GM21723 (cell line): ENCODE data around the gene HOGA1.
A peak's percentile ranks its signal among the peaks of the same experiment; 100 is the strongest.

Experiments
- ATAC-seq: cut with Tn5 transposase; IDR thresholded peaks from one replicate; pipeline ENCODE4 v1.9.1; 2021; ENCODE audit warnings: mild to moderate bottlenecking, moderate library complexity; ENCODE audit not compliant: unreplicated experiment

The HOGA1 gene

GRCh38 chr10:97584060-97584797, at the start of gene HOGA1:
Gene HOGA1, plus strand, starts transcription at chr10:97584389. Its CDS starts 315 bp downstream, at chr10:97584704.
- no peak for ATAC-seq

GRCh38 chr10:97534746-97535367, 49.3 kb upstream of the HOGA1 start:
- ATAC-seq: no peak

DNA sequence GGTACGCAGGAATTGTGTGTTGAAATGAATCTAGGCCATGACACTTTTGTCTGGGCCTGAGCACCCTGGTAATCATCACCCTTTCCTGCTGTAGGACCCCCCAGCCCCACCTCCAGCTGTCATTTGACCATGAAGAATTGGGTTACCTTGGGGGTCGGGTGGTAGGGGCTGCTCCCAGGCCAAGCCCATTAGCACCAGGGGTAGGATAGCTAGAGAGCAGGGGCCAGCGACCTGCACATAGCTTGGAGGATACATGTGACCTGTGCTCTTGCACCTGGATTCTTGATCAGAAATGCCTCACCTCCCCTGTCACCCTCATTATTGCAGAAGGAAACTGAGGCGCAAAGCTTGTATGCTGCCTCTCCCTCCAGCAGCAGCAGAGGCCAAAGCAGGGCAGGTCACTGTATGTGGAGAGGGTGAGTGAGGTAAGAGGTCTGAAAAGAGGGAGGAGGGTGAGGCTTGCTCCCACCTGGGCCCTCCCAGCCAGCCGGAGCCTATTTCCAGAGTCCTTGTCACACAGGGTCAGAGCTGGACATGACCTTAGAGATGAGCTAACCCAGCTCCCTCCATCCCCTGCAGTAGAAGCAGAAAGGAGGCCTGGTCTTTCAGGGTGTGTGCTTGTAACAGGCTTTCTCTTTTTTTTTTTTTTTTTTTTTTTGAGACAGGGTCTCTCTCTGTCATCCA, 46.9 kb upstream of the HOGA1 start:
- ATAC-seq: no peak

DNA sequence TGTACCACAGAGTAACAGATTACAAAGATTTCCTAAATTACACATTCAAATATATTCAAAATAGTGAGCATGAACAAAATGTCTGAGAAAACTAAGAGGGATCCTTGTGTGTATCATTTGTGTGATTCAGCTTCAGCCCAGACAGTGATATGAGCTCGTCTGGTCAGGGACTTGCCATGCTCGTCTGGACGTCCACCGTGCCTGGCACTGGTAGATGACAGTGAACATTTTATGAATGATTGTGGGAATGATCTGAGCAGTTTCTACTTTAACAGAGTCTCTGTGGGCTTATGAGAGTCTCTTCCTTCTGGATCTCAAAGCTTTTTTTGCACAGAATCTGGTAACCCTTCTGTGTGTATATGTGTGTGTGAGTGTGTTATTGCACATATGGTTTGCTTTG, 45.8 kb upstream of the HOGA1 start:
- ATAC-seq: no peak

DNA sequence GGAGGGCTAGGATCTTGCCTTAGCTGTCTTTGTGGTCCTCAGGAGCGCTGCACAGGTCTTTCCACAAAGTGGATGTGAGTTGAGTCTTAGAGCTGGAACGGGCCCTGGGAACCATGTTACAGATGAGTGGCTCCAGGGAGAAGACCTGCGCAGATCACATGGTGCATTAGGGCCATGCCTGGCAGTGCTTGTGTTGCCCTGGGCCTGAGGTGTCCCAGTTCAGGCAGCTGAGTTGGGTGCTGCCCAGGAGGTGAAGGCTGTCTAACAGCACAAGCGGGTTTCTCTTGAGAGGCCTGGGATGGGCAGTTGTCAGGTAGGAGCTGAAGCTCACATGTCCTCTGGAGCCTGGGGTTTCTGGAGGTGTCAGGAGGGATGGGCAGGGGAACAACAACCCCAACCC, 45.4 kb upstream of the HOGA1 start:
- no peak for ATAC-seq

GRCh38 chr10:97539523-97540200, 44.5 kb upstream of the HOGA1 start:
- no peak for ATAC-seq

DNA sequence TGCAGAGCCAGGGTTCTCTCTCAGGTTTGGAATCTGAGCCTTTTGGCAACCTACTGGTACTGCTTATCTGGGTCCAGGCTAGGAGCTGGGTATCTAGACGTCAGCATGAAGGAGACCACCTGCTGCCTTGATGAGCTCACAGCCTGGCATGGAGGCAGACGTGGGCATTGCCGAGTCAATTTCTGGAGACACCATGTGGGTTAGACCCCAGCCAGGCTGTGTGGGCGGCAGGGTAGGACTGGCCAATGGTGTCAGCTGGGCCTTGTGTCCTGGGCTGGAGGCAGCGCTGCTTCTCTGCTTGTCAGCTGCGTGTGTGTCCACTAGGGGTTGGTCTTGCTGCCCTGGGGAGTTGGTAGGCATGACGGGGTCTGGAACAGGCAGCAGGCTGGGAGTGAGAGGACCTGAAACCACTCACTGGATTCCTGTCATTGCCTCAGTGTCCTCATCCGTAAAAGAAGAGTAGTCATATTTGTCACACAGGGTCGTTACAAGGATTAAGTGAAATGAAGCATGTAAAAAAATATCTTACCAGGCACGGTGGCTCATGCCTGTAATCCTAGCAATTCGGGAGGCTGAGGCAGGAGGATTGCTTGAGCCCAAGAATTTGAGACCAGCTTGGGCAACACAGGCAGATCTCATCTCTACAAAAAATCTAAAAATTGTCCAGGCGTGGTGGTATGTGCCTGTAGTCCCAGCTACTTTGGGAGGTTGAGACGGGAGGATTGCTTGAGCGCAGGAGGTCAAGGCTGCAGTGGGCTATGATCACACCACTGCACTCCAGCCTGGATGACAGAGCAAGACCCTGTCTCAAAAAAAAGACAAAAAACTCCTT, 43.3 kb upstream of the HOGA1 start:
- no peak for ATAC-seq

DNA sequence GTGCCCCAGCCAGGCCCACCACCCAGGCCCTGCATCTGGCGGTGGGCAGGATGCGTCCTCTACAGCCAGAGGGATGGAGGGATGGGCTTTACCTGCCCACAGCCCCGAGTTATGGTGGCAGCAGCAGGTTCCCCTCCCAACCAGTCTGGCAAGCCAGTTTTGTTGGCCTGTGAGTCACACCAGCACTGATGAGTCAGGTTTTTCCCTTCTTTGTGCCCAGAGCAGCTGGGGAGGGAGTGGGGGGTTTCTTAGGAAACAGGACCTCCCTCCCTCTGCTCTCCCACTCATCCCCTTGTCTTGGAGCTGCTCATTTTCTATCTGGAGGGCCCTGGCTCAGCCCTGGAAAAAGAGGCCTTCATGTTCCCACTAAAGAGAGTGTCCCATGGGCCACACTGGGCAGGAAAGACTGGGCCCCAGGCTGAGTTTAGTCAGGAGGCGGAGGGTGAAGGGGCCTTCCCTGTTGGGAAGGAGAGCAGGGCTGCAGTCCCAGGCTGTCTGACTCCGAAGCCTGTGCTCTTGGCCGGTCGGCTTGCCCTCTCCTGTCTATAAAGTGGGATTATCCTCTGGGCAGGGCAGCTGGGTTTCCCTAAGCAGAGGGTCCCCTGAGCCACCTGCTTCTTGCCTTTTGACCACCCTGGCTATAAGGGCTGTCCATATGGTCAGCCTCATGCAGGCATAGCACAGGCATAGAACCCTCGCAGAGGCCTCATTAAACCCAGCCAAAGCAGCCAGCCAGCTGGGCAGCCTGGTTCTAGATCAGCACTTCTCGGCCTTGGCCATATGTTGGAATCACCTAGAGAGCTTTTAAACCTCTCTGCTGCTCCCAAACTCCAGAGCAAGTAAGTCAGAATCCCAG, 41.8 kb upstream of the HOGA1 start:
- ATAC-seq: no peak

DNA sequence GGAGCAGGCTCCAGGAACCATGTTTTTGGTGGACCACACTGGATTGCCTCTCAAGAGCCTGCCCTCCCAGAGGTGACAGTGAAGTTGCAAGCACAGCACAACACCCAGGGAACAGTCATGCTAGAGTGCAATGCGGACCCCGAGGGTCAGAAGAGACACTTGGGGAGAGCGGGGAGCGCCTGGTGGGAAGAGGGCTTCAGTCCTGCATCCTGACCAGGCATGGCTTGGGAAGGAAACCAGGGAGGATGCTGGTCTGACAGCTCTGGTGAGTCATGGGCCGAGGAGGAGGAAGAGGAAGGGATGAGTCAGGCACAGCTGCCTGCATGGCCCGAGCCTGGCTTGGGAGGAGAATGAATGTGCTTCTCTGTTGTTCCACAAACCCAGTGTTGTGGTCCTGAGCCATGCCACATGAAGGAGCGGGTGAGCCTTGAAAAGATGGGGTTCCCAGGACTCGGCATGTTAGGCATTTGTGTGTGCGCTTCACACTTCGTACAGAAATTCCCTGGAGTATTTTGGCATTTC, 41.1 kb upstream of the HOGA1 start:
- no peak for ATAC-seq

- ATAC-seq: no peak
These were observed 37.5 kb upstream of the HOGA1 start for GRCh38 chr10:97546456-97547270.

DNA sequence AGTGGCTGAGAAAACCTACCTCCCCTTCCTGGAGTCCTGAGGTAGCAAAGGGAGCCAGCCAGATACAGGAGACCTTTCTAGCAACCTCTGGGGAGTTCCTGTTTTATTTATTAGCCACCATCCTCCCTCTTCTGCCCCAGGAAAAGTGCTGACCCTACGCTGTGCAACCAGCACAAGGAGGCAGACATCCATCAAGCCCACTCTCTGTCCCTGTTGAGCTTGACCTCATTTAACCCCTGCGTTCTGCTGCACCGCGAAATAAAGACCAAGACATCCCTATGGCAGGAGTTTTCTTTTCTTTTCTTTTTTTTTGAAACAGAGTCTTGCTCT, 37.0 kb upstream of the HOGA1 start:
- no peak for ATAC-seq

DNA sequence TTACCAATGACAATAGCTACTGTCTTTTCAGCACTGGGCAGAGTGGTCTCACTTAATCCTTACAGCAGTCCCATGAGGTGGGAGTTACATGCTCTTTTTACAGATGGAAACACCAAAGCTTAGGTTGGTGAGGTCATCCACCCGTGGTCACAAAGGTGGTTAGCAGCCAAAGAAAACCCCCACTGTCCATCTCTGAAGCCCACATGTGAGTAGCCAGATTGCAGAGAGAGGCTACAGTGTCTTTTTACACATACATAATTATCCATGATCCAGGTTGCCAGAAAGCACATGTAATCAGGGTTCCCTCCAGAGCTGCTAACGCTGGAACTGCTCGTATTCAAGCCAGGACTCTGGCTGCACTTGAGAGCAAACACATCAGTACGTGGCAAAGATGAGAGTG, 36.2 kb upstream of the HOGA1 start:
- no peak for ATAC-seq

GRCh38 chr10:97548828-97549455, 35.2 kb upstream of the HOGA1 start:
- no peak for ATAC-seq

GRCh38 chr10:97549587-97550322, 34.4 kb upstream of the HOGA1 start:
- ATAC-seq: no peak

DNA sequence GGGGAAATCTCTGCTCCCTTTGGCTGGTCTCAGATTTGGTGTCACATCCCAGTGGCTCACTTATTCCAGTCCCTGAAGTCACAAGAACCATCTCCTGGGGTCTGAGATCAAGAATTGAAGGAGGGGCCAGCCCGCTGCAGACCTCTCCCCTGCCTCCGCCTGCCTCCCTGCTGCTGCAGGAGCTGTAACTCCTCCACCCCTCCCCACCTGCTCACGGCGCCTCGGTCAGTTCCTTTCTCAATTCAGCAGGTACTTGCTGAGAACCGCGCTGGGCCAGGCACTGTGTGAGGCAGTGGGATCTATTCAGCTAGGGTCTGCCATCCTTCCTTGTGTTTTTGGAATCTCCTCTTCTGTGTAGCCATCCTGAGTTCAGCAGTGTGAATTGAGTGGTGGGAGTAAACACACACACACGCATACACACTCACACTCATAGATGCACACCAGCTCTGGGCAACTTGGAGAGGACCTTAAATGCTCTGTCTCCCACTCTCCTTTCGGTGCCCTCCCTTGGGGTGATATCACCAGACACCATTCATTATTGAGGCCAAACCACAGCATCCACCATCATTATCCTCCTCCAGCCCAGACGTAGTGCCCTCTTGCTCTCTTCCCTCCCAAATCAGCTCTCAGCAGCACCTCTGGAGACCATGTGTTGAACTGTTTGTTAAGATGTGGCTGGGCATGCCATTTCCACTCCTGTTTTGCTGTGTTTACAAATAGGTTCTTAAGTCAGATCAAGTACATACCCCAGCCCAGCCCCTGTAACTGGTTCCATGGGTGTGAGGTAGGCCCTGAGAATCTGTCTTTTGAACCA, 33.6 kb upstream of the HOGA1 start:
- no peak for ATAC-seq

DNA sequence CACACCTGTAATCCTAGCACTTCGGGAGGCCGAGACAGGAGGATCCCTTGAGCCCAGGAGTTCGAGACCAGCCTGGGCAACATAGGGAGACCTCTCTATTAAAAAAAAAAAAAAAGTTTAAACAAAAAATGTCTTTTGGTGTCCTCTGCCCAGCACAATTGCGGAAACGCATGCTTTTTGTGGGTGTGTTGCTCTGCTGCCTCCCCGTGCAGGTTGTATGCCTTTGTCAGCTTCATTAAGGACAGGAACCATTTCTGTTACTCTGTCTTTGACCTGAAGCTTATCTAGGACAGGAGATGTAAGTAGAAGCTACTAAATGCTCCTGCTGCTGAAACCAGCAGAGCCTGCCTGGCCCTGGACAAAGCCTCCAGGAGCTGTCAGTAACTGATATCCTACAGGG, 32.9 kb upstream of the HOGA1 start:
- no peak for ATAC-seq

GRCh38 chr10:97553575-97554031, 30.6 kb upstream of the HOGA1 start:
- ATAC-seq: peak; percentile 70
